NCI-H1105 treated with DMSO at 0.1 percent for 48 hours (cell line): ENCODE data around the gene SPEF1.

ENCODE experiments used
- DNase-seq: peaks from one replicate; lab custom pipeline; 2025; lab: John Stamatoyannopoulos, UW

SPEF1 gene

DNA sequence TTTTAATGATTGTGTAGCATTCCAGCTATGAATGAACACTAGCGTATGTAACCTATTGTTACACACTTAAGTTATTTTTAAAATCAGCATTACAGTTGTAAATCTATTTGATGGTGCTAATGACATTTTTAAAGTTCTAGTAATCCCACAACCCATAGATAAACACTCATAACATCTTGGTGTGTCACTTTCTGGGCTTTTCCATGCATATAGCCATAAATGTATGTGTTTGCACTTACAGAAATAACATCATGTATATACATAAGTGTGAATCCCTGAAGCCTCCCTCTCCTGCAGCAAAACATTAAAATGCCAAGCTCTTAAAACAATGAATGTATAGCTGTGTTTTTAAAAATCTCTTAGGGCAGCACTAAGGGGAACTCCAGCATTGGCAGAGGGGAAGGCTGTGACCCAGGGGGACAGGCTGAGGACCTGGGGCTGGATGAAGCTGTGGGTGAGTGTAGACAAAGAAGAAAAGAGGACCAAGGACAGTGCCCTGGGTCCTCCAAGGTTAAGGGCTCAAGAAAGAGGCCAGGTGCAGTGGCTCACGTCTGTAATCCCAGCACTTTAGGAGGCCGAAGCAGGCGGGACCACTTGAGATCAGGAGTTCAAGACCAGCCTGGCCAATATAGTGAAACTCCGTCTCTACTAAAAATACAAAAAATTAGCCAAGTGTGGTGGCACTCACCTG, 6.2 kb upstream of the SPEF1 start:
- no peak for DNase-seq

DNA sequence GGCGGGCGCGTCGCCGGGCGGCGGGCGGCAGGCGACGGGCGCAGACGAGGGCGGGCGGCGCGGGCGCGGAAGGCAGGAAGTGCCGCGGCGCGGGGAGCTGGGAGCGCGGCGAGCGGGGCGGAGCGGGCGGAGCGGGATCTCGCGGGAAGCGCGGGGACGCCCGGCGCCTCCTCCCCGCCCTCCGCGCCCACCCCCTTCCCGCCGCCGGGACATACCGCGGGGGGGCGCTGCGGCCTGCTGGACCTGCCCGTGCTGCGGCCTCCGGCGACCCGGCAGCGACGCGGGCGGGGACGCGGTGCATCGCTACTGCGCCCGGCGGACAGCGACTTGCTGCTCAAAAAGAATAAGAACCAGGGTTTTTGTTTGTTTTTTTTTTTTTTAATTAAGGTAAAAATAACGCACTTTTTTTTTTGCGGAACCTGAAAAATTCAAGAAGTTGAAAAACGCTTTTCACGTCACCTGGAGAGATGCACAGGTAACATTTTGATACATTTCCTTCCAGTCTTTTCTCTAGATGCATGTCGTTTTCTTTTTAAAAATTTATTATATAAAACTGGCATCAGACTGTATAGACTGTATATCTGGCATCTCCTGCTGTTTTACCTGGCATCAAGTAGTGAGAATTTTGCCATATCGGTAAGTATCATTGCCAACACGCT, 5.5 kb upstream of the SPEF1 start, which contains the start of gene CENPB:
CENPB (minus strand) TSS at position 76 of the 659 bp plus-strand sequence. CDS start 257 bp downstream, outside the sequence.
- DNase-seq, result peak; percentile 81

DNA sequence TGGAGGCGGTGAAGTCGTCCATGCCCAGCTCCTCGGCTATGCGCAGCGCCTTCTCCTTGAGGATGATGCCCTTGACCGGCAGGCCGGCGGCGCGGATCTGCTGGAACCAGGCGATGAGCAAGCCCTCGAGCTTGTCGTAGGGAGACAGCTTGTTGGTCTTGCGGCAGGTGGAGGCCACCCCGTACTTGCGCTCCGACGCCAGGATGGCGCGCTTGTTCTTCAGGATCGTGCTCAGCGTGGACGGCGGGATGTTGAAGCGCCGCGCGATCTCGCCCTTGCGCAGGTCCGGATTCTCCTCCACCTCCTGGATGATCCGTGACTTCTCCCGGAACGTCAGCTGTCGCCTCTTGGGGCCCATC, 4.9 kb upstream of the SPEF1 start:
- DNase-seq, result peak; percentile 41

DNA sequence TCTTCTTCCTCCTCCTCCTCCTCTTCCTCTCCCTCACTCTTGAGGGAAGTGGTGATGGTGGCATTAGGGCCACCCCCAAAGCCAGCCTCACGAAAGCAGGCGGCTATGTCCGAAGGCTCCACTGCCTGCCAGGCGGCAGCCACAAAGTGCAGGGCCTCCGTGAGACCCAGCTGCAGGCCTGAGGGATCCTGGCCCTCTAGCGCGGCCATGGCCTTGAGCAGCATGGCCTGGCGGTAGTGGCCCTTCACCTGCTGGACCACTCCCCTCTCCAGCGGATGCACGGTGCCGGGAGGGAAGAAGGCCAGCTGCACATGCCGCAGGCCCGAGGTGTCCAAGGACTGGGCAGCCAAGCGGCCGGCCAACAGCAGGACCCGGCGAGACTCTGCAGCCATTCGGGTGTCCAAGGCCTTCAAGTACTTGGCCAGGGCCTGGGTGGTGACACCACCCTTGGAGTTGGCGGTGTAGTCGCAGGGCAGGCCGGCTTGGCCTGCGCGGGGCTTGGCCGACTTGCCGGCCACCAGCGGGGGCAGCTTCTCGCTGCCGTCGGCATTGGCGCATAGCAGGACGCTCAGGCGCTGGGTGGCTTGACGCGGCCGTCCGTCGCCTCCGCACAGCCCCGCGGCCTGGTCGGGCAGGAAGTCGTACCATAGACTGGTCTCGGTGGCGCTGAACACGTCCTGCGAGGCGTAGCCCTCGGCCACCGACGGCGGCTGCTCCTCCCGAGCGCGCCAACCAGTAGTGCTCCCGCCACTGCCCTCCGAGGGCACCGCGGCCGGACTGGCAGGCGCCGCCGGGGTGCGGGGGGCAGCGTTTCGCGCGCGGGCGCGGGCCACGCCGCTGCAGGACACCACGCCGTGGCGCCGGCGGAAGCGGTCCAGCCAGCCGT, 4.2 kb upstream of the SPEF1 start:
- no peak for DNase-seq

DNA sequence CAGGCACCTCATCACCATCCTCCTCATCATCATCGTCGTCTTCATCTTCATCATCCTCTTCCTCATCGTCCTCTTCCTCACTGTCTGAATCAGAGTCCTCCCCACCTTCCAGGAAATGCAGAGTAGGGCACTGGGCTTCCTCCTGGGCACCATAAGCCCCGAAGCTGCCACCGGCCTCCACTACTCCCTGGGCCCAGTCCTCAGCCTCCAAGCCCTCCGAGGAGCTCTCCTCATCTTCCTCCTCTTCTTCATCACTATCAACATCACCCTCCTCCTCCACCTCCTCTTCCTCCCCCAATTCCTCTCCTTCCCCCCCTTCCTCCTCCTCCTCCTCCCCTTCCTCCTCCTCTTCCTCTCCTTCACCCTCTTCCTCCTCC, 3.6 kb upstream of the SPEF1 start:
- DNase-seq, result no peak

DNA sequence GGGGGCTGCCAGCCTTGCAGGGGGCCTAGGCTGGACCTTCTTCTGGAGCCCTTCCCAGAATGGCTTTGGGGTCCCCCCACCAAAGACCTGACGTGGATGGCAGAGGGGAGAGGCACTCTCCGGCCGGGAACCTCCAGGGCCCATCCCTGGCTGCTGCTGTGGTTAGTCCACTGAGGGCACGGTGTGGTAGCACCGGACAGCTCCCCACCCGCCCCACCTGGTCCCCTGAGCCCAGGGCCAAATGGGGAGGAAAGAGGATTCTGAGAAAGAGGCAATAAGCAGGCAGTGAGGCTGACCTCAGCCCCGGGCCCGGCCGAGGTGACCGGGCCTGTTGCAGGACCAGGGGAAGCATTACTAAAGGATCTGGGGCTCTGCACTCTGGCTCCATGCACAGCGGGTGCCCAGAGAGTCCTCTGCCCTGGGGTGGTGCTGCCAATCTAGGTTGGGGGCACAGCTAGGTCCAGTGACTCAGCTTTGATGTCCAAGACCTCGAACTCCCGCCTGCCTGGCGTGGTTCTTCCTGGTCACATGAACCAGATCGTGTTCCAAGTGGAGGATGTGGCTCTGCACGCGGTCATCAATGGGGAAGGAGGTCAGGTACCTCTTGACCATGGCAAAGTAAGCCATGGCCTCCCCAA, 3.1 kb upstream of the SPEF1 start:
- no peak for DNase-seq

DNA sequence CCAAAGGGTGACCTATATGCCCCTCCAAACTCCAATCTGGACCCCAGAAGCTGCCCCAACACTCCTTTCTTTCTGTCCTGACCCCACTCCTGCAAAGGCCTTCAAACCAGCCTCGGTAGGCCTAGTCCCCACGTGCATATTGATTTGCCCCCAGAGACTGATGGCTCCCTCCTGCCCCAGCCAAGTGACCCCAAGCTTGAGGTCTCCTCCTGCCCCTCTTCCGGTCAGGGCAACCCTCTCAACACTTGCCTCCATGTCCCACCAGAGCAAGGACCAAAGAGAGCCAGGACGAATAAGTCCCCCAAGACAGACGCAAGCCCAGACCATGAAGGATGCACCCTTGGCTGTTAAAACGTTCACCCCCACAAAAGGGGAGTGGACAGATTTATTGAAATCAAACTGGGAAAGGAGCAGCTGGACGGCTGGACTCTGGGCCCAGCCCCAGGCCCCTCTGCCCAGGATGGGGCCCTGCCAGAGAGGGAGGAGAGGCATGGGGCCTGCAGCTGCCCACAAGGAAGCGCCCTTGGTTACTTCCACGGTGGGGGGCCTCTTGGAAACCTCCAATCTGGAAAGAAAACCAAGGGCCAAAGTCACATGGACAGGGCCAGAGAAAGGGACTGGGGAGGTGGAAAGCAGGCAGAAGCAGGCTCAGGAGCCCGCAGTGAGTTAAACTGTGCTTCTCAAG, 2.4 kb upstream of the SPEF1 start:
- no peak for DNase-seq

DNA sequence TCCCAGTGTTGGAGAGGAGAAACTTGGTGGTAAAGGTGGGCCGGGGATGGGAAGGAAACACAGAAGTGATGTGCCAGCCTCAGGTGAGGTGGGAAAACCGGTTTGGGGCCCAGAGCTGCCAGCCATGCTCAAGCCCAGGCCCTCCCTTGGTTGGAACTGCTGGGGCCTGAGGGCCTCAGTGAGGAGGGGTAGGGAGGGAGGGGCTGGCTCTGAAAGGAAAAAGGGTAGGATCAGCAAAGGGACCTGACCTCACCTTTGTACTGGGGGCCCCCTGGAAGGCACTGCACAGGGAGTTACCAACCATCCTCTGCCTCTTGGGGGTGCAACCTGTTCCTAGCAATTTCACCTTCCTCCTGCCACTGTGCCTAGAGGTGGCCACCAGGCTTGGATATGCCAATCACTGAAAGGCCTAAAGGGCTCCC, 1.8 kb upstream of the SPEF1 start:
- DNase-seq, result no peak

DNA sequence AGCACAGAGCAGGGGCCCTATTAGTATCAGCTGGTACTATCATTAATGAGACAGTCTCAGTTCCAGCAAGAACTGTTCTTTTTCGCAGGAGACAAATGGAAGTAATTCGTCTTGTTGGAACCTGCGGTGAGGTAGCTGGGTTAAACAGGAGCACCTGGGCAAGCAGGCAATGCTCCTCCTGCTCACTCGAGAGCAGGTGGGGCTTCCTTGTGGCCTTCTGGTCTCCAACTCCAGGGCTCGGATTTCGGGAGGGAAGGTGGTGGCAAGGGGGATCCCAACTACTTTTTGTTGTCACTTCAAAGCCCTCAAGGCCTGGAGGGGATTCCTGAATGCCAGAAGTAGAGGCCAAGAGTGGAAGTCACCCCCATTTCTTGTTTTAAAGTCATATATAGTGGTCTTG, 1.3 kb upstream of the SPEF1 start:
- no peak for DNase-seq

DNA sequence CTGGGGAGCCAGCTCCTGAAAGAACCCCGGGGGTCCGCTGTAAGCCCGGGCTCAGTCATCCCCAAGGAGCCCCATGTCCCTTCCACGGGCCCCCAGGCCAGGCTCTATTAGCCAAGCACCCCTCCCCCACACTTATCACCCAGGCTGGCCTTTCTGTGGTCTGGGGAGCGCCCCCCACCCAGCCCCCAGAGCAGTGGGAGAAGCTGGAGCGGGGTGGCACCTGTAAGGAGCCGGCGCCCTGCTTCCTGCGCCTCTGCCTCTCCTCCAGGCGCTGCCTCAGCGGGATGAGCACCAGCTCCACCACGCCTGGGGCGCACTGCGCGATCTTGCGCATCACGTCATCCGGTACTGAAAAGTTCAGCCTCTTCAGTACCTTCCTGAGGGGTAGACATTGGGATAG, 2.3 kb downstream of the SPEF1 start:
- no peak for DNase-seq

DNA sequence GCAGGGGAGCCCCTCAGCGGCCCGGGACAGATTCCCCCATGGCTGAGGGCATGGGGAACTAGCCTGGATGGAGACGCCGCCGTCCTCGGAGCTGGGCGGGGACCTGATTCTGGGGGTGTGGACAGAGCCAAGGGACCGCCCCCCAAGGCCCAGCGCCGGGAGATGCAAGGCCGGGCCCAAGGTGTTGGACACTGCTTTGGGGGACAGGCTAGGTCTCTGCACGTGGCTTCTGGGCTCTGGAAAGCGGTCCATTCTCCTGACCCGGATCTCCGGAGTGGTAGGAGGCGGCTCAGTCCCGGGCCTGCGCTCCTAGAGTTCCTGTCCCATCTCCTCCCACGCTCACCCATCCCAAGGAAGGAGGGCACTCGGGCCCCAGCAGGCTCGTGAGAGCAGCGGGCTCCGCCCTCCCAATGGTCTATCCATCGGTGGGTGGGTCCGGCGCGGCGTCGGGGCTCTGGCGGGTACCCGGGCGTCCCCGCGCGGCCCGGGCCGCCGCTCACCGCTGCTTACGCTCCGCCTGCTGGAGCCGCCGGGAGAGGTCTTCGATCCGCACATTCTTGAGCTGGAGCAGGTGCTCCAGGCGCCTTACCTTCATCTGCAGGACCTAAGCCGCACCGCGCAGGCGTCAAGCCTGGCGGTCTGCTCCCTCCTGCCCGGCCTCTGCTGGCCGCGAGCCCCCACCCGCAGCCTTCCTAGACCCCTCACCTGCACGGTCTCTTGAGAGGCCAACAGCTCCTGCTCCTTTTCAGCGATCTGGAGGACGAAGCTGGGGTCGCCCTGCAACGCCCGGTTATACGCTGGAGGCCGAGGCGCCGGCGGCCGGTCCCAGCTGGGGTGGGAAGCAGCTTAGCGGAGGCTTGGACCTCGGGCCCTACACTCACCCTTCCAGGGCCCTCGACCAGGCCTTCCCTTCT, 3.3 kb downstream of the SPEF1 start:
- peak; percentile 40 for DNase-seq

DNA sequence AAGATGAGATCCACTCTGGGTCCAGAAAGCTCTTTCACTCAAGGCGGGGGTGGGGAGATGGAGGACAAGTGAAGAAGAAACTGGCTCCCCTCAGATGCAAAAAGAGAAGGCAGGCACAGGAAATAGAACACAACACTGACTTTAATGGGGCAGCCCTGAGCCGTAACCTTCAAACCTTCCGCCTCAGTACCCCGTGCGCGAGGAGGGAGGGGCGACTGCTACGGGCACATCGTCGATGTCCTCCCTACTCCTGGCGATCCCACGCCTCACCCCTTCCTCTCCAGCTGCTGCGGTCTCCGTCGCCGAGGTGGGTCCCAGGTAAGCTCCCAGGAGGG, 3.9 kb downstream of the SPEF1 start:
- no peak for DNase-seq

DNA sequence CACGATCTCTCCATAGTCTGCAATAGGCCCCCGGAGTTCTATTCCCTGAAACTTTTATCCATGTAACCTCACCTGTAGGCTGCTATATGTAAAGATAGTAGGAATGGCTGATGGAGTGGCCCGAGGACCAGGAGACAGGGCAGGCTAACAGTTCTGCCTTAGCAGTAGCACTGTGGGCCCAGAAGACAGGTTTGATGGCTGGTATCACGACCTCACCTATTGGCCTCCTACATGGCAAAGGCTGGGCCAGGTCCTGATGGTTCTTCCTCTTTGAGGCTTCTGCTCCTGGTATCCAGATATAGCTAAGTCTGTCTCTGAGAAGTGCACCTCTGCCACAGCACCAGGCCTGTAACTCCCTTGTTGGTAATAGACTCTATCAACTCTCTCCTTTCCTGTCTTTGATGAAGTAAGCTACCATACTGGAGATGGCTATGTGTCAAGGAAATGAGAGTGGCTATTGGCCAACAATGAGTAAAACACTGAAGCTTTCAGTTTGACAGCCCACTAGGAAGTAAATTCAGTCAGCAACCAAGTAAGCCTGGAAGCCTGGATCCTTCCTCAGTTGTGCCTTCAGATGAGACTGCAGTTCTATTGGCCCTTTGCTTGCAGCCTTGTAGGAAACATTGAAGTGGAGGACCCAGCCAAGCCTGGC, 5.7 kb downstream of the SPEF1 start:
- no peak for DNase-seq

DNA sequence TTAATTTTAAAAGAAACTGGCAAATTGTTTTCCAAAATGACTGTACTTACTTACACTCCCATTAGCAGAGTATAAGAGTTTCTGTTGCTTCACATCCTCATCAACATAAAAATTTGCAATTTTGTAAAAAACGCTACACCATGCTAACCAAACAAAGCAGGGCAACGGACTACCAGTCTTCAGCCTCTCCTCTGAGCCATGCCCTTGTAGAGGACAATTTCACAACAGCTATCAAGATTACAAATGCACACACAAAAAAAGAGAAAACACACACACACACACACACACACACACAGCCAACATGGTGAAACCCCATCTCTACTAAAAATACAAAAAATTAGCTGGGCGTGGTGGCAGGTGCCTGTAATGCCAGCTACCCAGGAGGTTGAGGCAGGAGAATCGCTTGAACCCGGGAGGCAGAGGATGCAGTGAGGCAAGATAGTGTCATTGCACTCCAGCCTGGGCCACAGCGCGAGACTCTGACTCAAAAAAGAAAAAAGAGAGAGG, 9.6 kb downstream of the SPEF1 start:
- no peak for DNase-seq

DNA sequence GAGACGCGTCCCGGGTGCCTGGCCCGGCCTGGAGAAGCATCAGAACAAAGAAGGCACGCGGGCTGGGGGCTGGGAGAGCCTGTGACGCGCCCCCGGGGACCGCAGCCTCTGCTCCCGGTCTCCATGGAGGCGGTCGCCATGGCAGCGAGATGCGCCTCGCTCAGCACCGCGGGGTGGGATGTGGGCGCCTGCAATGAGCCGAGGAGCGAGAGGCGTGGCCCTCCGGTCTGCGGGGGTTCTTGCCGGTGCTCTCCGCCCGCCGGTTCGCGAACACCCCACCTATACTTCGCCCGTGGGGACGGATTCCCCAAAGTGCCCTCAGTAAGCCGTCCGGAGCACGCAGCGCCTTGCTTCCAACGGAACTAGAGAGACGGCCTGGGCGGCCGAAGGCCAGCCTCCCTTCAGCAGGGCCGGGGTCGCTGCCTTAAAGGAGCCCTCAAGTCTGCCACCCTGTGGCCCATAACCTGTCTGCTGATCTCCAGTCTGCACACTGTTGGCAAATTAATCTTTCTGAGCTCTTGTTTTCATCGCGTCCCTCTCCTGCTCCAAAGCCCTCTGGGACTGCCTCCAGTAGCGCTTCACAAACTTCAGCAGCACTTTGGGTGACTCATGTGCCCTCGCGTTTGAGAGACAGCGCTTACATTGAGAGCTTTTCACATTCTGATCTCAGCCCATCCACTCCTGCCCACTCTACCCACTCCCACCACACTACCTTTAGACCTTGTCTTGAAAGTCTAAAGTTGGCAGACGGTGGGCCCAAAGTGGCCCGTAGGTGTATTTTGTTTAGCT, 12.7 kb downstream of the SPEF1 start:
- peak; percentile 83 for DNase-seq

DNA sequence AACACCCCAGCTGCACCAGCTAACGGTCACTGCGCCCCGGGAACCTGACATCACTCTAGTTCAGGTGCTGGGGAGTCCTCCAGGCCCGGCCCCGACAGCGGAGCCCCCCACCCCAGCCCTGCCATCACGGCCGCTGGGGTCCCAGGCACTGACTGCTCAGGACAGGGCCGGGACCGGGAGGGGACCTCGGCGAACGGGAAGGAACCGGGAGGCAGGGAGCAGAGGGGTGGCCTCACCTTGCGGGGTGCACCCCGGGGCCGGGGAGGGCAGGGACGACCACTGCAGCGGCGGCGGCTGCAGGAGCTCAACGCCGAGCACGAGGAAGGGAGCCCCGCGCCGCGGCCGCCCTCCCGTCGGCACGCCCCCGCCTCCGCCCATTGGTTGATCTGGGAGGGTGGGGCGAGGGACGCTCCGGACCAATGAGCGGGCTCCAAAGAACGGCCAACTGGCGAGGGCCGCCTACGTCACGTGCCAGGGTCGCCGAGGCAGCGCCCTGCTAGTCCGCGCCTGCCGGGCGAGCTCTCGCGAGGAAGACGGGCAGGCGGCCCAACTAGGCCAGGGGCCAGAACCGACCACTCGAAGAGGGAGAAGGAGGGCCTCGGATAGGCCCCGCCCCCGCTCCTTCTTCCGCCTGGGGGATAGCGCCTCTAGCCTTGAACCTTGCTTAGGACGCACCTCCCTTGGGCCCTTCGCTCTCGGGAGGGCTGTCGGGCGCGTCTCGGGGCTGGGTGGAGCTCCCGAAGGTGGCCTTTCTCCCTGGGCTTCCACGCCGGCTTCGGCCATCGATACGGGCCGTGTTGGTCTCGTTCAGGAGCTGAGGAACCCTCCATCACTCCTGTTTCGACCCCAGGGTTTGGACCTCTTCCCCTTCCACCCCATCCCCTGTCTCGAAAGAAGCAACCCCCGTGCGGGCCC, 13.6 kb downstream of the SPEF1 start, which contains the start of gene ADISSP:
ADISSP (minus strand) TSS at position 327 of the 915 bp plus-strand sequence. CDS start 7,653 bp downstream, outside the sequence.
- DNase-seq, result peak; percentile 98

DNA sequence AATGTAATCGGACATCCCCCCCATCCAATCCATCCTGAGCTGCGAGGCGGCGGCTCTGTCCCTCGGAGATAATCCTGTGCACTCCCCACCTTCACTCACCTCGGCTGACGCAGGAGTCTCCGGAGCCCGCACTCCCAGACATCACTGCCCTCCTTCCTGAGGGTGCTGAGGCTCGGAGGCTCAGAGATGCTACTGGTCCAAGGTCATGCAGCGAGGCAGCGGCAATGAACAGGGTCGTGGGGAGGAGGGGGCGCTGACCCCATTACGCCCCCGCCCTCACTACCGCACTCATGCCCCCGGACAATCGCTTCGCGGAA, 14.2 kb downstream of the SPEF1 start:
- peak; percentile 4 for DNase-seq

DNA sequence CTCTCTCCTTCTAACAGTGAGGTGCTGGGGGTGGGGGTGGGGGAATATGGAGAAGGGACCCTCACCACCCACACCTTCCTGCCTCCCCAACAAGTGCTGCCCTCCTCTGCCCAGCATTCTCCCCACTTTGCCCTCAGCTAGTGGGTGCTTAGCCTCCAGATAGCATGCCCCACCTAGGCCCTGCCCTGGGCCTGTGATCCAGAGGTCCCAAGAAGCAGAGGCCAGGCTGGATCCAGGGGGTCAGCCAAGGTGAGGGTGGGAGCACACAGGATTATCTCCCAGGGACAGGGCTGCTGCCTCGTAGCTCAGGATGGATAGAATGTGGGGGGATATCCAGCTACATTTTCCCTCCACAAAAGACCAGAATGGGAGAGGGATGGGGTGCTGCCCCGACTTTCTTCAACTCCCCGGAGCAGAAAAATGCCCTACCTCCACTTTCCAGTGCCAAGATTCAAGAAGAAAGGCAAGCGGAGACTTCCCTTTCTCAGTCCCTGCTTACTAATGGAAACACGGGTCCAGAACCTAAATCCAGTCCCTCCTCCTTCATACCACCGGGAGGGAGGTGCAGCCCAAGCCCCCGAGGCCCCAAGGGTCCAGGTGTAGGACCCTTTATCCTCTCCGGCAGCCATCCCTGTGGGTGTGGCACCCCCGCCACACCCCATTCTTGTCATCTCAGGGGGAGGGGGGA, 14.7 kb downstream of the SPEF1 start:
- DNase-seq, result no peak
